HG03196 (cell line): ENCODE results near the gene RBM47.
"Not testable (repeated sequence)": the region's sequence is repeated elsewhere in the genome, so short reads cannot be mapped to it uniquely, and the experiment has no call there.

Source experiments
- ATAC-seq: cut with Tn5 transposase; IDR thresholded peaks from one replicate; pipeline ENCODE4 v1.9.1; 2021; ENCODE audit not compliant: unreplicated experiment

Gene RBM47

GRCh38 chr4:40454816-40455215 is 174.8 kb downstream of the RBM47 start:
- ATAC-seq, result no peak

GRCh38 chr4:40453912-40454311 is 175.8 kb downstream of the RBM47 start:
- no peak for ATAC-seq

DNA sequence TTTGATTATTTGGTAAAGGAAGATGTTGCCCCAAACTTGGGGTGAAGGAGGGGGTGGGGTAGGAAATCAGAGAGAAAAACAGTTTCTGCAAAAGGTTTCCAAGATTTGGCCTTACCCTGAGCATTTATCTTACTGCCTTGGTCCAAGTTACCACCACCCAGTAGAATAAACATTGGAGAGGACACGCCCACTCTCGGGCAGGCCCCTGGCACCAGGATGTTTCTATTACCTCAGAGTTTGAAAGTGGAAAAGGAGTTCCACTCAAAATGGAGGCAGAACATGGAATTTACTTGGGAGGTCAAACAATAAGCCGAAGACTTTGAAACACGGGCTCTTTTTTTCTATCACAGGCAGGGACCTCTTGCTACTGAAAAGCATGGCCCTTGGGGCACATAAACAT is 180.8 kb downstream of the RBM47 start:
- ATAC-seq, result no peak

- ATAC-seq, result no peak
Measured at GRCh38 chr4:40446839-40447238, 182.8 kb downstream of the RBM47 start.

DNA sequence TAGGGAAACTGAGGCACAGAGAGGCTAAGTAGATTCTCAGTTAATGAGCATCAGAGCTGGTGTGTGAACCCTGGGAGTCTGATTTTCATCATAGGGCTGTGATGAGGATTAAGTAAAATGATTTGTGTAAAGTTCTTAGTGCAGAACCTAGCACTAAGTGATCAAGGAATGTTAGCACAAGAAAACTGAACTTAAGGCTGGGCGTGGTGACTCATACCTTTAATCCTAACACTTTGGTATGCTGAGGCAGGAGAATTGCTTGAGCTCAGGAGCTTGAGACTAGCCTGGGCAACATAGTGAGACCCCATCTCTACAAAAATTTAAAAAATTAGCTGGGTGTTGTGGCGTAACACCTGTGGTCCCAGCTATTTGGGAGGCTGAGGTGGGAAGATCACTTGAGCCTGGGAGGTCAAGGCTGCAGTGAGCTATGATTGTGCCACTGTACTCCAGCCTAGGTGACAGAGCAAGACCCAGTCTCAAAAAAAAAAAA is 183.4 kb downstream of the RBM47 start:
- not testable (repeated sequence) for ATAC-seq

- no peak for ATAC-seq
Measured at GRCh38 chr4:40445671-40446070, 184.0 kb downstream of the RBM47 start.

DNA sequence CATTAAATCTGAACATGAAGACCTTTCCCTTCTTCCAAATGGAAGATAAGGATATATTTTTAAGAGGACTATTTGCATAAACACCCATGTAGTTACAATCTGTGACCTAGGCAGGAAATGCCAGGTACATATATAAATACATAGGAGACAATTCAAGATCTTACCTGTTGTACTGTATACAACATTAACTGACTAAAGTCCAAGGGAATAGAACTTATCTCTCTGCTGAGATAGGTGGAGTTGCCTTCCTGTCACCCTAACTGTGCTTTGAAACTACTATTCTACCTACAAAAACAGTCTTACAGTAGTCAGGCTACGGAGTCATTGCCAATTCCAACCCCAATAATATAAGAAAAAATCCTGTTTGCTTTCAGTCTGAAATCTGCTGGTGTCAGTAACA is 188.2 kb downstream of the RBM47 start:
- no peak for ATAC-seq

DNA sequence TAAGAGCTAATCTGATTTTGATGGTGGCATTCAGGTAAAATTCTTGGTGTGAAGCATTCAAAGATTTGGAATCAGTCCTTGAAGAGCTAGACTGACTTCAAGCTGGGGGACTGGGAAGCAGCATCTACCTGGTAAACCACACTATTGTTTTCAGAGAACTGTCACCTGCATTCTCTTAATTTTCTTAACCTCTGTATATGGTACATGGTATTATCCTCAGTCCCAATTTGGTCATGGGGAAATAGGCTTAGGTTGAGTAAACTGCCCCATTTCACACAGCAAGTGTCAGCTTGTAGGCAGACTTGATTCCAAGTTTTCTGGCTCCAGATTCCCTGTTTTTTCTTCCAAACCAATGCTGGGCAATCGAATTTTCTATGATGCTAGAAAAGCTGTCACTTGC is 190.1 kb downstream of the RBM47 start:
- ATAC-seq, result no peak

- ATAC-seq, result no peak
Measured at GRCh38 chr4:40438384-40439026, 191.2 kb downstream of the RBM47 start.

DNA sequence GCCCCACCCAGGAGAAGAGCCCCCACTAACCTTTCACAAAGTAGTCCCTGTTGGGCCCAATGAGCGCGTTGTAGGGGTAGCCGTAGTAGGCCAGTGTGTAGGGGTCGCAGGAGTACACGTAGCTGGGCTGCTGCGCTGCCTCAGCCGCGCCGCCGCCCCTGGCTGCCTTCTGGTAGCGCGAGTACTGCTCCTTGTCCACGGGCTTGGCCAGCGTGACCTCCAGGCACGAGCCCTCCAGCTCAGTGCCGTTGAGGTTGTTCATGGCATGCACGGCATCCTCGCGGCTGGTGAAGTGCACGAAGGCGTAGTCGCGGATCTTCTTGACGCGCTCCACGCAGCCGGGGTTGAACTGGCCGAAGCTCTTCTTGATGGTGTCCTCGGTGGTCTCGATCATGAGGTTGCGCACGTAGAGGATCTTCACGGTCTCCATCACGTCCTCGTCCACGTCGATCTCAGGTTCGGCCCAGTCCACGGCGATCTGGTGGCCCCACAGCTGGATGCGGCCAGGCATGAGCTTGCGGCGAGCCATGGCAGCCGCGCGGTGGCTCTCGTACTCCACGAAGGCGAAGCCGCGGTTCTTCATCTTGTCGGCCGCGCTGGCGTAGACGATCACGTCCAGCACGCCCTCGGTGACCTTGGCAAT is 191.8 kb downstream of the RBM47 start:
- ATAC-seq, result no peak

DNA sequence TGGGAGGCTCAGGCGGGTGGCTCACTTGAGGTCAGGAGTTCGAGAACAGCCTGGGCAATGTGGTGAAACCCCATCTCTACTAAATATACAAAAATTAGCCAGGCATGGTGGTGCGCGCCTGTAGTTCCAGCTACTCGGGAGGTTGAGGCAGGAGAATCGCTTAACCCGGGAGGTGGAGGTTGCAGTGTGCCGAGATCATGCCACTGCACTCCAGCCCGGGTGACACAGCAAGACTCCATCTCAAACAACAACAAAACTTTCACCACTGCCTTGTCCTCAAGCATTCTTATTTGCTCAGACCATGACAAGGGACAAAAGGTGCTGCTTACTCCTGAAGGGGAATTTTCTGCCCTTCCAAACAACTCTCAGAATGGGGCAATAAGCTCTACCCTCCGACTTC is 194.4 kb downstream of the RBM47 start:
- not testable (repeated sequence) for ATAC-seq

DNA sequence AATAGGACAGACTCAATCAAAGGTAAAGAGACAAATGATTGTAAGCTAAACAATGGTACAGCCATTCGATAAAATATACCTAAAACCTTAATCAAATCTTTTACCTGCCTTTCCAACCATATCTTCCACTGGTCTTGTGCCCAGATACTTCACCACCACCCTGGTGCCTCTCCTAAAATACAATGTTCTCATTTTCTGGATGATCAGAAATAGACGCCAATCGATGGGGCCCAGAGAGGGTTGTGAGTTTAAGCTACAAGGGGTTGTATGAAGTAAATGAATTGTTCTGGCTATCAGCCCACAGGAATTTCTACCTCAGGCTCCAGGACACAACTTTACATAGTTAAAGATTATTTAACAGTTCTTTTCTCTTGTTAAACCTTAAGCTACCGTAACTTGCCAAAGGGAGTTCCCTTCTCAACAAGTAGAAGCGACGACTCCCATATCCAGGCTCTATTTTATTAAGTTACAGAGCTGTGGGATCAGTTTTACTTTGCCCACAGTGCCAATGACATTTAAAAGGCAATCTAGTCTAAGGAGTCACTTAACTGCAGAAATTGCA is 195.5 kb downstream of the RBM47 start:
- no peak for ATAC-seq

DNA sequence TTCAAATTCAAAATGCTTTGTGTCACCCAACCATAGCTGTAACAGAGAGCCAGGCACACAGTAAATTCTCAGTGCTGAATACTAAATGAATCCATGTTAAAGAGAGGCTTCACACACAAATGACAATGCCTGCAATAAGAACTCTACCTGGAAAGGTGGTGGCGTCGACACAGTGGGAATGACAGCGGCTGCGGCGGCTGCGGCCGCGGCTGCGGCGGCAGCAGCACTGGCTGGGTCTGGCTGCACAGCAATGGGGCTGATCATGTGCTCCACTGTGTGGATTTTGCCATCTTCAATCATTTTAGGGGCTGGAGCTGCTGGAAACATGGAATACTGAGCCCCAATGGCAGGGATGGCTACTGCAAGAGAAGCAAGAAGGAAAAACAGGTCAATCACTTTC is 197.2 kb downstream of the RBM47 start:
- no peak for ATAC-seq

GRCh38 chr4:40427871-40428270 is 201.8 kb downstream of the RBM47 start:
- not testable (repeated sequence) for ATAC-seq

GRCh38 chr4:40427128-40427527 is 202.5 kb downstream of the RBM47 start:
- ATAC-seq, result no peak

- no peak for ATAC-seq
Measured at GRCh38 chr4:40425799-40426574, 203.7 kb downstream of the RBM47 start.

- no peak for ATAC-seq
Measured at GRCh38 chr4:40423735-40424134, 205.9 kb downstream of the RBM47 start.

GRCh38 chr4:40421839-40422708 is 207.6 kb downstream of the RBM47 start:
- ATAC-seq, result no peak

GRCh38 chr4:40419231-40419912 is 210.3 kb downstream of the RBM47 start:
- ATAC-seq, result no peak
